ENCODE results near the gene PARP6. TPM values are rescaled to one million over a fixed set of nuclear protein-coding genes. Genes with fewer than 3 reads are reported as not detected.

Gene PARP6
- total RNA-seq, 1 donor = 25.9 TPM

DNA sequence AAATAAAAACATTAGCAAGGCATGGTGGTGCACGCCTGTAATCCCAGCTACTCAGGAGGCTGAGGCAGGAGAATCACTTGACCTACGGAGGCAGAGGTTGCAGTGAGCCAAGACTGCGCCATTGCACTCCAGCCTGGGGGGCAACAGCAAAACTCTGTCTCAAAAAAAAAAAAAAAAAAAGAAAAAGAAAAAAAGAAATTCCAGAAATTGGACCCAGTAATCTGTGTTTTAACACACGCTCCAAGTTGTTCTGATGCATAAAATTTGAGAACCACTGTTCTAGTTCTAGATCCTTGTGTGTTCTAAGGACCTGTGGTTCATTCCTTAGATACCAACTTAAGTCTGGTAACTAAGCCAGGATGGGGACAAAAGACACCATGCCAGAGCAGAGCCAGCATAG, 2.6 kb downstream of the PARP6 start:
- no peak for DNase-seq (ENCODE audit: low read depth)
- no peak for TF ChIP-seq CTCF (IDR thresholded peaks at IDR 0.05; ENCODE audit: insufficient read depth, low read depth, low read length)

GRCh38 chr15:72265031-72265430, 7.3 kb downstream of the PARP6 start:
- no peak for DNase-seq (ENCODE audit: low read depth)

More for the DNA sequence above, 2.6 kb downstream of the PARP6 start:
- H3K4me3 ChIP-seq (ENCODE audit: low read depth, low read length) = no peak overlapping the region

GRCh38 chr15:72252663-72253299, 19.6 kb downstream of the PARP6 start:
- no peak for DNase-seq (ENCODE audit: low read depth)
- no peak for TF ChIP-seq CTCF (IDR thresholded peaks at IDR 0.05; ENCODE audit: insufficient read depth, low read depth, low read length)
- no peak overlapping the region for H3K4me3 ChIP-seq (ENCODE audit: low read depth, low read length)

More at GRCh38 chr15:72265031-72265430, 7.3 kb downstream of the PARP6 start:
- TF ChIP-seq CTCF (IDR thresholded peaks at IDR 0.05; ENCODE audit: insufficient read depth, low read depth, low read length) = no peak
- H3K4me3 ChIP-seq (ENCODE audit: low read depth, low read length) = no peak overlapping the region

DNA sequence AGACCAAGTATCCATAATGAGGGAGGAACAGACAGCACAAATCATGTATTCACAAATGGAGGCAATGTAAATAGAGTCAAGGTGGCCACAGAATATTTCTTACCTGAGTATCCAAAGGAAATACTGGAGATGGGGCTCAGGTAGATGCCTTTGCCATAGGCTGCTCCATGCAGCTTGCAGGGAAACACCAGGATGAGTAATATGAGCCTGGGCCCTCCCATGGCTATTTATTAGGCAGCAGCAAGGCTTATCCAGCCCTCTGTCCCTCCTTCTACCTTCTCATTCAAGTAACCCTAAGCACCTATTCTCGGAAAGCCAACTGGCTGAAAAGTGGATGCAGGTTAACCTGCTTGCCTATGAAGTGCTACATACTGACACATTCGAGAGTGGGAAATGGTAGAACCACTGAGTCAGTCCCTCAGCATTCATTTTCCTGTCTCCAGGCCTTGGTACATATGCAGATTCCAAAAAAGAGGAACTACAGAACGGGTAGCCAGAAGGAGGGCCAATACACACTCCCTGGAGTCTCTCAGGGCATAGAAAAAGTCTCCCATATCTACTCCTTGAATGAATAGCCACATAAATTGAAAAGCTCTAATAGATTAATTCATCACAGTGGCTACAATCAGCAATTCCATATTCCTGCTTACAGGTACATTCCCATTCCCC, 23.1 kb downstream of the PARP6 start:
- no peak for DNase-seq (ENCODE audit: low read depth)
- no peak for TF ChIP-seq CTCF (IDR thresholded peaks at IDR 0.05; ENCODE audit: insufficient read depth, low read depth, low read length)
- no peak overlapping the region for H3K4me3 ChIP-seq (ENCODE audit: low read depth, low read length)

DNA sequence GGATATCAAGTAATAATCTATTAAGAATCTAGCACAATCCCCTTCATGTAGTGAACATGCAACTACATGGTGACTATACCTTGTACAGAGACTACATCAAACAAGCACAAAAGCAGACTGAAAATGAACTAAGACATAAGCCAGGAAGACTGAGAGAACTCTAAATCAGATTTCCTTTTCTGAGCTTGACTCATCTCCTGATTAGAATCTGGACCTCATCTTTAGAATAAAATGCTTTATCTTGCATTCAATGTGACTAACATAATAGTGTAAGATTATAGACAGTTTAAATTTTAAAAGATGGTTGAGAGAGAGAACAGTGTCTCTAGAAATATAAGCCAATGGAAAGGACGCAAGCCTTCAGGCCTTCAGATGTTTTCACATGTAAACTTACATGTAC, 23.8 kb downstream of the PARP6 start:
- no peak for TF ChIP-seq CTCF (IDR thresholded peaks at IDR 0.05; ENCODE audit: insufficient read depth, low read depth, low read length)
- no peak for DNase-seq (ENCODE audit: low read depth)
- H3K4me3 ChIP-seq (ENCODE audit: low read depth, low read length) = no peak overlapping the region

DNA sequence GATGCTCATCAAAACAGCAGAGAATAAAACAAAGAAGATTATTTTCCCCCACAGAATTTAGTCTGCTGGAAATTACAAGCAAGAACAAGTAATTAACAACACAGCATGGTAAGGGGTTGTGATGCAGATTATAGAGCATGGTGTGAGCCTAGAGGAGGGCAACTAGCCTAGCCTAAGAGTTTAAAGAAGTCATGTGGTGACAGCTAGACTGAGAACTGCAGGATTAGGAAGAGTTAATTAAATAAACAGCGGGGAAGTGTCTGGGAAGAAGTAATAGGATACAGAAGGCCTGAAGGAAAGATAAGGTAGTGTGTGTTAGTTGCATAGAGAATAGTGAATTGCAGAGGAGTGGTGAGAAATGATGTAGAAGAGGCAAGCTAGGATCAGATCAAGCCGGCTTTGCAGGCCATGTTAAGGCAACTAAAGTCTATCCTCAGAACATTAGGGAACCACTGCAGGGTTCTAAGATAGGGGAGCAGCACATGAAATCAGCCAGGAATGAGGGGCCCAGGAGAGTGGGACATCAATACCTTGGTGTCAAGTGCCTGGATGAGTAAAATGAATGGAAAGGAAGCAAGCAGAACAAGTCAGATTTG, 29.5 kb downstream of the PARP6 start:
- TF ChIP-seq CTCF (IDR thresholded peaks at IDR 0.05; ENCODE audit: insufficient read depth, low read depth, low read length) = no peak
- H3K4me3 ChIP-seq (ENCODE audit: low read depth, low read length) = no peak overlapping the region
- DNase-seq (ENCODE audit: low read depth) = no peak

Measured in fibroblast of villous mesenchyme (primary cell).